Vein endothelial cell (primary cell): Measurements from ENCODE around the gene CRPPA. TPM values are rescaled to one million over a fixed set of nuclear protein-coding genes. Genes with fewer than 3 reads are reported as not detected.

Experiments used
- small RNA-seq: library from RNA; depleted of rRNA; stranded (forward); fragments of <200 nt; gene quantifications from one replicate; pipeline ENCODE3, GENCODE V24; 2012
- total RNA-seq: library from RNA; depleted of rRNA; stranded (reverse); fragments of >200 nt; gene quantifications from 2 replicates; pipeline ENCODE4 v1.2.3, GENCODE V29; 2012

The CRPPA gene
- 1.3 and 2.6 TPM in 2 replicates for total RNA-seq

DNA sequence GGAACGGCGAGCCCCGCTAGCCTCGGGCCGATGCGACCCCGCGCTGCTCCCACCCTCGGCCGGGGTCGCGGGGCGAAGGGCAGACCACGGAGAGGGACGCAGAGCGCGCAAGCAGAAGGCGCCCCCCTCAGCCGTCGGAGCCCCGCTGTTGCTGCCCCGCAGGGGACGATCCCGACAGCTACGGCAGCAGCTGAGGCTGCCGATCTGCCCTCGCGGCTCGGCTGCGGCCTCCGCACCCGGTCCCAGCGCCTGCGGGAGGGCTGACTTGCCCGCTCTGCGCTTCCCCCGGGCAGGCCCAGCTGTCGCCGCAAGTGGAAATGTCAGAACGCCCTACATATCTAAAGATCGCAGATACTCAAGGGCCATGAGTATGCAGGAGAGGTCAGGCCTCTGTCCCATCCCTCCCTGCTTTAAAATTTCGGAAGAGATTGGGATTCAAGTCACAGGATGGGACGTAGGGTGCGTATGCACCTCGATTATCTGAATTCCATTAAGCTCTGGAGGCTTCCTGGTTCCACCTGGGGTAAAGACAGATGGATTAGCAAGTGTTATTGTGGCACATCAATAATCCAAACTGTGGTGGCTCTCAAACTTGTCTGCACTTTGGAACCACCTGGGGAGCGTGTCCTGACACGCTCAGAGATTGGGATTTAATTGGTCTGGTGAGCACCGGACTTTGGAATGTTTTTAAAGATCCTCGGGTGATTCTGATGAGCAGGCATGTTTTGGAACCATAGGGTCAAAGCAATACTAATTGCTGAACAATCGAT, at the start of gene CRPPA:
Gene CRPPA (minus strand): TSS at position 206 of the 770 bp plus-strand sequence. CDS start 216 bp downstream, outside the sequence.

DNA sequence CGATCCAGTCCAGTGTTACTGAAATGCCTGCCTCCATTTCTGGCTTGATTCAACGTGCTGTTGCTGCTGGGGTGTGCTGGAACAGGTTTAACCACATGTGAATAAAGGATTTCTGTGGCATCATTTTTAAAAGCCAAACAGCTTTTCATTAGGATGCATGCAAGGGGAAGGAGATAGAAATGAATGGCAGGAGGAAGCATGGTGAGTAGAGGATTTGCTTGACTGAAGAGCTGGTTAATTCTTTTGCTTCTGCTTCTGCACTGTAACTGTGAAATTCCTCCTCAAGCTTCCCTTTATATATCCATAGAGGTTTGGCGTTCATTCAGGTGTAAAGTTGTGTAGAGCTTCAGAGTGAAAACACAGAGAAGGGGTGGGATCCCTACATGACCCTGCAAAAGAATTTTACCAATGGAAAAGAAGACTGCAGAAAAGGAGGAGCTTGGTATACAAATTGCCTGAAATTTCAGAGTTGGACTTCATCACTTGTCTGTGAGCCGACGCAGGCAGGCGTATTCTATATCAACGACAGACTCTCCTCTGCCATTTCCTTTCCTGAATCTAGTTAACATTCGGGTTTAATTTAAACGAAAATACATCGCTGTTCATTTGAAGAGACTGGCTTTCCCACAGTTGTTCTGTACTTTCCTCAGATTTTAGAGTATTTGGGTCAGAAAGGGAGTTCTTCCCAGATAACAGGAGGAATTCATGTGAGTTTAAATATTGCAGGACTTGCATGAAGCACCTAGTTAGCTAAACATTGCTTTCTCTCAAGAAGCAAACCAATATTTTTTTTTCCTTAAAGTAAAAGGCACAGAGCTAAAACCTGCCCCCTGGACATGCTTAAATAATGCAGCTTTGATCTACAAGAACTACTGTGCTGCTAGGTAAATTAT, 44.4 kb upstream of the CRPPA start, which contains the start of gene SOSTDC1:
Gene SOSTDC1 (minus strand): TSS at position 270 of the 893 bp plus-strand sequence. CDS start 70 bp downstream, at position 200.

Small RNA genes within 50 kb of the gene (small RNA-seq; reads per million reads assigned to genes)
- gene AC005014.3 = not detected

Other genes starting within 250 kb of the CRPPA start
- not detected in 2 replicates for gene SOSTDC1, start 44.2 kb upstream of the CRPPA start, total RNA-seq
- gene LRRC72, start 105.3 kb upstream of the CRPPA start, total RNA-seq = not detected in 2 replicates
- gene ANKMY2, start 224.2 kb upstream of the CRPPA start, total RNA-seq = 10.8 and 12.8 TPM in 2 replicates
- 130 and 166 TPM in 2 replicates for gene BZW2, start 224.6 kb upstream of the CRPPA start, total RNA-seq